Lung (tissue), 12 donors: ENCODE data around the gene EPHA1. TPM values are rescaled to one million over a fixed set of nuclear protein-coding genes. Genes with fewer than 3 reads are reported as not detected.

Experiments
- ATAC-seq: fragments of 200-7000 bp; cut with Tn5 transposase; one replicate; pipeline ENCODE4 v1.9.1; 2020; ENCODE audit warnings: moderate number of reproducible peaks; ENCODE audit not compliant: insufficient read depth, low FRiP score
- DNase-seq, 3 donors: peaks; one replicate each; pipeline ENCODE4 v3.0.0-alpha.2; 2013 to 2017
- H3K27ac ChIP-seq, 2 donors: one replicate each; pipeline ENCODE4 v1.5.1; 2013; ENCODE audit warnings: mild to moderate bottlenecking in 2 of 2, moderate library complexity in 2 of 2, control low read depth in 1 of 2, inconsistent platforms in 1 of 2, low read depth in 1 of 2, low read length in 1 of 2
- H3K27me3 ChIP-seq, 3 donors: one replicate each; pipeline ENCODE4 v1.5.1; 2013; ENCODE audit warnings: low read length in 2 of 3; ENCODE audit not compliant: control insufficient read depth in 3 of 3, insufficient read depth in 3 of 3
- H3K36me3 ChIP-seq, 4 donors: one replicate each; pipeline ENCODE4 v1.5.1; 2013; ENCODE audit warnings: low read length in 4 of 4, mild to moderate bottlenecking in 1 of 4, moderate library complexity in 1 of 4; ENCODE audit not compliant: control insufficient read depth in 4 of 4, insufficient read depth in 4 of 4
- H3K4me1 ChIP-seq, 5 donors: one replicate each; pipeline ENCODE4 v1.5.1; 2013; ENCODE audit warnings: low read length in 5 of 5, mild to moderate bottlenecking in 2 of 5, moderate library complexity in 1 of 5; ENCODE audit not compliant: control insufficient read depth in 5 of 5, insufficient read depth in 5 of 5
- H3K4me3 ChIP-seq: one replicate; pipeline ENCODE4 v1.5.1; 2013; ENCODE audit warnings: mild to moderate bottlenecking, control low read depth, moderate library complexity
- H3K9ac ChIP-seq, 2 donors: one replicate each; pipeline ENCODE4 v1.5.1; 2013; ENCODE audit warnings: low read length in 2 of 2, control low read depth in 1 of 2; ENCODE audit not compliant: insufficient read depth in 1 of 2
- H3K9me3 ChIP-seq, 4 donors: one replicate each; pipeline ENCODE4 v1.5.1; 2013; ENCODE audit warnings: low read length in 3 of 4, mild to moderate bottlenecking in 1 of 4, moderate library complexity in 1 of 4; ENCODE audit not compliant: control insufficient read depth in 4 of 4, insufficient read depth in 3 of 4
- CTCF ChIP-seq: IDR thresholded peaks from 2 replicates; pipeline ENCODE4 v1.5.1; 2012; ENCODE audit warnings: mild to moderate bottlenecking; ENCODE audit errors: control extremely low read depth, extremely low read depth
- WGBS, 2 donors: extraction: QIAGEN DNeasy Blood & Tissue Kit; methylation state at CpG; one replicate each; pipeline ENCODE4 v1.1.7; 2013; 5-methylcytosine and 5-hydroxymethylcytosine counted together
- polyA plus RNA-seq, 2 donors: library from polyadenylated mRNA; stranded (reverse); fragments of 200-250 nt; gene quantifications; one replicate each; pipeline ENCODE4 v1.2.1, GENCODE V29; 2013
- total RNA-seq, 2 donors: library from RNA; depleted of rRNA in 1 of 2; stranded (reverse); fragments of >200 nt in 1 of 2; gene quantifications; one replicate each; pipeline ENCODE4 v1.2.1, GENCODE V29; 2014 to 2021
- donor health status: control.
- donor health status: control.
- donor health status: Bipolar disorder and iron deficiency.
- donor health status: healthy.
- donor health status: DM: yes; HTN: yes; CAD: no.

EPHA1 gene
- total and polyA plus RNA-seq, 4 donors = 4.2 to 13.3 (median 5.9) TPM

GRCh38 chr7:143384661-143385631 lies 23.7 kb downstream of the EPHA1 start:
- Histone ChIP-seq H3K27ac (peak overlapping the region in 1 of 2 donors; percentile 62), H3K4me1 (peaks cover 15 to 52% (median 36%) of the 10 kb centered on the region in 5 donors), H3K9ac (peak overlapping the region in 1 of 2 donors; percentile 73), H3K36me3 (peaks cover 6 to 55% (median 37%) of the 10 kb centered on the region in 4 donors), H3K27me3 (no peaks in the 10 kb centered on the region), H3K4me3 (peak overlapping the region; percentile 12), H3K9me3 (peaks cover 0 to 2% (median 0%) of the 10 kb centered on the region in 4 donors)
- DNase-seq = peak in 2 of 3 donors; percentile 14 to 42
- no peak for TF ChIP-seq CTCF
- 43 to 62% methylated on average over 14 of the region's 14 CpGs for WGBS, 2 donors
- ATAC-seq = no peak

DNA sequence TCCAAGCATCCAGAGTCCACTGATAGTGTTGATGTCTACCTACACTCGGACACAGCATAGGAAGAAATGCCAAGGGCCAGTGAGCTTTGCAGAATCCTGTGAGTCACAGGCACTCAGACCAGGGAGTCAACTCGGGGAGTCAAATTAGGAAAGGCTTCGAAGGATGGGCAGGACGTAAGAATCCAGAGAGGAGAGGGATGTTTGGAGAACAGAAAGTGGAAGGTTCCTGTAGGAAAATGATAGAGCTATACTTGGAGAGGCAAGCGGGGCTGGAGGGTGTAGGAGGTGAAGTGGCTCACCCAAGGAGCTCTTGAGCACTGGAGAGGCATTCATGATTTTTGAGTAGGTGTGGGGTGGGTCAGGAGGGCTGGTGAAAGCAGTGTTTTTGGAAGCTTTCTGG lies 24.5 kb downstream of the EPHA1 start:
- no peak for TF ChIP-seq CTCF
- Histone ChIP-seq H3K4me3 (no peak overlapping the region), H3K27me3 (no peaks in the 10 kb centered on the region), H3K9me3 (no peaks in the 10 kb centered on the region), H3K27ac (peak overlapping the region in 1 of 2 donors; percentile 62), H3K36me3 (peaks cover under 1 to 47% (median 29%) of the 10 kb centered on the region in 4 donors), H3K4me1 (peaks cover 15 to 52% (median 36%) of the 10 kb centered on the region in 5 donors), H3K9ac (peak overlapping the region in 1 of 2 donors; percentile 73)
- ATAC-seq = no peak
- DNase-seq = no peak
- WGBS, 2 donors = 36 to 46% methylated on average over 5 of the region's 5 CpGs

- H3K27ac ChIP-seq = peak overlapping the region in 1 of 2 donors; percentile 78
Observed at GRCh38 chr7:143383642-143383957, 25.1 kb downstream of the EPHA1 start.

More at GRCh38 chr7:143383642-143383957, 25.1 kb downstream of the EPHA1 start:
- H3K4me3 ChIP-seq = no peak overlapping the region
- no peak for ATAC-seq
- 65 to 70% methylated on average over 1 of the region's 1 CpG for WGBS, 2 donors
- peak overlapping the region in 1 of 2 donors; percentile 73 for H3K9ac ChIP-seq
- no peaks in the 10 kb centered on the region for H3K27me3 ChIP-seq
- no peak for TF ChIP-seq CTCF
- H3K36me3 ChIP-seq = peaks cover 0 to 42% (median 25%) of the 10 kb centered on the region in 4 donors
- DNase-seq = no peak
- peaks cover 15 to 54% (median 36%) of the 10 kb centered on the region in 5 donors for H3K4me1 ChIP-seq
- H3K9me3 ChIP-seq = no peaks in the 10 kb centered on the region
